K562 (cell line): ENCODE data around the gene HYAL1. TPM values are rescaled to one million over a fixed set of nuclear protein-coding genes. Genes with fewer than 3 reads are reported as not detected.

ENCODE experiments used
- ATAC-seq: fragments of 200-7000 bp; cut with Tn5 transposase; 3 replicates; pipeline ENCODE4 v1.9.1; 2020; ENCODE audit warnings: moderate library complexity
- BruUV-seq: library from RNA; stranded (reverse); fragments of 400-500 nt; replicated peaks from 2 replicates; lab custom pipeline; 2021; lab: Mats Ljungman, UMichigan
- CTCF ChIA-PET: fragments of 300-600 bp; formaldehyde crosslinking; extraction: SDS; loops from one replicate; lab custom pipeline; 2021; ENCODE audit warnings: low intra/inter-chr PET ratio; lab: Yijun Ruan, JAX
- POLR2A ChIA-PET: fragments of 300-600, 350-650 bp; sonication (Branson Sonifier 250); formaldehyde crosslinking; extraction: SDS; loops from one replicate; lab custom pipeline; 2021; ENCODE audit warnings: antibody characterized with exemption, inconsistent platforms; lab: Yijun Ruan, JAX
- DNase-seq, 4 experiments: peaks; one replicate each; pipeline versions ENCODE4 v3.0.0 to v3.0.0-alpha.2; 2011 to 2018; ENCODE audit warnings: low spot score in 3 of 4, mixed read lengths in 3 of 4; ENCODE audit errors: extremely low read depth in 1 of 4
- FAIRE-seq: peaks from 2 replicates; lab custom pipeline; 2011; peaks lifted over from hg19 to GRCh38; lab: Jason Lieb, UNC
- H2AFZ ChIP-seq: 2 replicates; pipeline ENCODE4 v1.6.0; 2011; ENCODE audit warnings: low read depth, low read length, control low read depth, inconsistent platforms
- H3K27ac ChIP-seq: fragments of 200-600 bp; 3 replicates; pipeline ENCODE4 v1.8.0; 2011; ENCODE audit warnings: low read depth, mild to moderate bottlenecking, control low read depth, inconsistent platforms, low read length, moderate library complexity, mixed read lengths; ENCODE audit errors: extremely low read depth
- H3K27me3 ChIP-seq, 2 experiments: fragments of 300-600 bp in 1 of 2; 2 replicates in 1 of 2; 3 replicates in 1 of 2; pipeline versions ENCODE4 v1.6.0 to v1.8.0; 2011; ENCODE audit warnings: inconsistent platforms in 2 of 2, low read length in 2 of 2, mild to moderate bottlenecking in 1 of 2, mixed read lengths in 1 of 2, moderate library complexity in 1 of 2; ENCODE audit not compliant: control insufficient read depth in 2 of 2, insufficient read depth in 2 of 2
- H3K36me3 ChIP-seq: fragments of 300-600 bp; 3 replicates; pipeline ENCODE4 v1.8.0; 2011; ENCODE audit warnings: mild to moderate bottlenecking, low read length, inconsistent platforms; ENCODE audit not compliant: control insufficient read depth, insufficient read depth
- H3K4me1 ChIP-seq, 2 experiments: fragments of 200-600 bp in 1 of 2; replicated peaks in 1 of 2; 2 replicates in 1 of 2; 3 replicates in 1 of 2; pipeline versions ENCODE4 v1.5.1 to v1.8.0; 2011; ENCODE audit warnings: inconsistent platforms in 2 of 2, low read length in 2 of 2, mild to moderate bottlenecking in 1 of 2, mixed read lengths in 1 of 2, moderate library complexity in 1 of 2; ENCODE audit not compliant: control insufficient read depth in 2 of 2, insufficient read depth in 2 of 2
- H3K4me2 ChIP-seq: 2 replicates; pipeline ENCODE4 v1.6.1; 2011; ENCODE audit warnings: low read length, control low read depth, inconsistent platforms, mixed read lengths; ENCODE audit not compliant: insufficient read depth
- H3K4me3 ChIP-seq: fragments of 200-600 bp; sonication (generic), shearing (Covaris generic); 2 replicates; pipeline ENCODE4 v1.5.1; 2016; ENCODE audit warnings: control low read depth, inconsistent platforms
- H3K79me2 ChIP-seq: fragments of 200-600 bp; 3 replicates; pipeline ENCODE4 v1.8.0; 2011; ENCODE audit warnings: low read length, inconsistent platforms; ENCODE audit not compliant: control insufficient read depth, insufficient read depth
- H3K9ac ChIP-seq, 2 experiments: 2 replicates each; pipeline versions ENCODE4 v1.6.0 to v1.6.1; 2011; ENCODE audit warnings: low read depth in 2 of 2, low read length in 2 of 2, control low read depth in 1 of 2, inconsistent platforms in 1 of 2, mild to moderate bottlenecking in 1 of 2, mixed read lengths in 1 of 2; ENCODE audit not compliant: insufficient read depth in 1 of 2
- H3K9me1 ChIP-seq: one replicate; pipeline ENCODE4 v1.6.0; 2011; ENCODE audit warnings: inconsistent platforms, mild to moderate bottlenecking, low read length, moderate library complexity; ENCODE audit not compliant: control insufficient read depth, insufficient read depth
- H3K9me3 ChIP-seq: replicated peaks from 2 replicates; pipeline ENCODE4 v1.5.1; 2011; ENCODE audit warnings: low read depth, low read length, inconsistent platforms; ENCODE audit not compliant: control insufficient read depth, insufficient read depth
- H4K20me1 ChIP-seq: replicated peaks from 2 replicates; pipeline ENCODE4 v1.6.1; 2011; ENCODE audit warnings: low read length, inconsistent platforms, mixed read lengths; ENCODE audit not compliant: control insufficient read depth, insufficient read depth
- ELF1 ChIP-seq: fragments of 200-800 bp; sonication (Bioruptor generic); IDR thresholded peaks from 2 replicates; pipeline ENCODE4 v1.6.1; 2016; ENCODE audit warnings: missing genetic modification characterization, missing compliant biosample characterization
- PHB ChIP-seq: fragments of 250-450 bp; sonication (Bioruptor Pico); IDR thresholded peaks from 2 replicates; pipeline ENCODE4 v1.5.0; 2021
- SP2 ChIP-seq: IDR thresholded peaks from 2 replicates; pipeline ENCODE4 v1.6.1; 2011; ENCODE audit warnings: mild to moderate bottlenecking, low read depth, low read length, moderate library complexity; ENCODE audit not compliant: poor library complexity, severe bottlenecking; ENCODE audit errors: extremely low read depth
- SPI1 ChIP-seq: IDR thresholded peaks from 2 replicates; pipeline ENCODE4 v1.6.1; 2011; ENCODE audit warnings: low read depth, low read length, control low read depth, borderline replicate concordance
- ZFP1 ChIP-seq: fragments of 450-650 bp; formaldehyde crosslinking; IDR thresholded peaks from 2 replicates; pipeline ENCODE4 v1.4.0; 2020; ENCODE audit warnings: mild to moderate bottlenecking, mixed read lengths
- WGBS: fragments of 100-300 bp; shearing (Covaris generic); methylation state at CpG from one replicate; pipeline ENCODE4 v1.1.6; 2016; ENCODE audit warnings: low coverage, mixed read lengths; ENCODE audit not compliant: insufficient coverage; ENCODE audit errors: missing lambda C conversion rate; 5-methylcytosine and 5-hydroxymethylcytosine counted together
- in situ Hi-C: fragments of 300-500 bp; cut with MboI; formaldehyde crosslinking; loops from 4 replicates; pipeline ENCODE4 v1.15.0; 2018; ENCODE audit warnings: inconsistent platforms, mixed read lengths
- intact Hi-C: fragments of 100-400 bp; cut with micrococcal nuclease; formaldehyde crosslinking; loops from 2 replicates; pipeline ENCODE4 v1.14.2; 2022
- polyA plus RNA-seq, 8 experiments: library from polyadenylated mRNA; depleted of rRNA in 4 of 8; stranded (reverse) in 5 of 8; unstranded in 3 of 8; fragments of >200 nt; fragmentation: Nextera tagmentation in 2 of 8; fragmentation: Illumina TruSeq in 1 of 8; extraction: Ambion mirVana in 2 of 8; extraction: Trizol in 1 of 8; gene quantifications; 2 replicates each; pipeline versions ENCODE4 v1.2.1 to v1.2.3, GENCODE V29; 2011 to 2014; ENCODE audit warnings: inconsistent platforms in 1 of 8, missing spikeins in 1 of 8
- total RNA-seq, 7 experiments: library from RNA; depleted of rRNA in 6 of 7; stranded (reverse); fragments of >200 nt in 6 of 7; fragmentation: Illumina TruSeq in 2 of 7; extraction: Trizol in 2 of 7; gene quantifications; 2 replicates each; pipeline versions ENCODE4 v1.2.1 to v1.2.3, GENCODE V29; 2011 to 2021; ENCODE audit warnings: low replicate concordance in 1 of 7
- TF ChIP-seq, protein P1 (sequence below): sonication (generic); formaldehyde crosslinking; IDR thresholded peaks from 2 replicates; pipeline ENCODE4 v1.8.1; 2022; ENCODE audit warnings: missing genetic modification reagents
- TF ChIP-seq, protein P2 (sequence below), 3 experiments: IDR thresholded peaks in 2 of 3; conservative IDR thresholded peaks in 1 of 3; 2 replicates each; pipeline ENCODE4 v1.5.1; 2011 to 2012; ENCODE audit warnings: low read length in 3 of 3, mild to moderate bottlenecking in 3 of 3, control low read depth in 2 of 3, improper control_type of control experiment in 1 of 3, inconsistent platforms in 1 of 3, low read depth in 1 of 3, mixed read lengths in 1 of 3, moderate library complexity in 1 of 3; ENCODE audit not compliant: insufficient read depth in 2 of 3
- TF ChIP-seq, protein P3 (sequence below): sonication (generic); formaldehyde crosslinking; IDR thresholded peaks from 2 replicates; pipeline ENCODE4 v1.8.1; 2023; ENCODE audit warnings: mild to moderate bottlenecking, missing genetic modification reagents
- TF ChIP-seq, protein P4 (sequence below): fragments of 250-450 bp; sonication (Bioruptor Pico); IDR thresholded peaks from 2 replicates; pipeline ENCODE4 v1.8.0; 2021; ENCODE audit warnings: mild to moderate bottlenecking, moderate library complexity
- TF ChIP-seq, protein P5 (sequence below): sonication (generic); formaldehyde crosslinking; IDR thresholded peaks from 2 replicates; pipeline ENCODE4 v1.9.0; 2022; ENCODE audit warnings: mild to moderate bottlenecking, missing genetic modification reagents
- TF ChIP-seq, protein P6 (sequence below): fragments of 450-650 bp; IDR thresholded peaks from one replicate; pipeline ENCODE4 v1.6.1; 2018; ENCODE audit warnings: mild to moderate bottlenecking, moderate library complexity; ENCODE audit not compliant: partially characterized antibody

Gene HYAL1
- total and polyA plus RNA-seq, 9 of the 15 experiments (the other 6 are each of a cell fraction or from before 2014, with no cell fraction given) = 1.4 to 8.5 (median 4.7) TPM

DNA sequence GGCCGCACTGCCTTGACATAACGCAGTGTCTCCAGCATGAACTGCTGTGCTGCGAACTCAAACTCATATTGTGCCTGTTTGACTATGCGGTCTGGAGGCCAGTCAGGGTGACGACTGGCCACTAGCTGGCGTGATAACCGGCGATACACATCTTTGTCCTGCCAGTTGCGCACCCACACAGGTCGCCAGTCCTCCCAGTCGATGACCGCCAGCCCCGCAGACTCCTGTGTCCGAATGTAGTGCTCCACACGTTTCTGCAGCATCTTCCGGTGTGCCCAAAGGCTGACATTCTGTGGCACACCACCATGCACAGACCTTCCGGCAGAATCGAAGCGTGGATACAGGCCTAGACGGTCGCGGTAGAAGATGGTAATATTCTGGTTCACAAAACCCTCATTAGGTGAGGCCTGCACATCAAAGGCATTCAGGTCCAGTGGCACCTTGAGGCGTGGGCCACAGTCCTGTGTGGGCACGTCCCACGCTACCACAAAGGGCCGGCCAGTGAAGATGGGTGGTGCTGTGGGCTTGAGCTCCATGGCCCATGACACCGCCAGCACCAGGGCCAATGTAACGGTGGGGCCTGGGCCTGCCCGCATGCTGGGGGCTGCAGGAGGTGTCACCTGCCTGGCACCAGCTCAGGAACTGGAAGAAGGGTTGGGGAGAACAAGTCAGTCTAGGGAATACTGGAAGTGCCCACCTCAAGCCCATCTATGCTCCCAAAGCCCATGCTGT lies 16.7 kb upstream of the HYAL1 start:
- H3K9me3 ChIP-seq = no peaks in the 10 kb centered on the region
- H4K20me1 ChIP-seq = no peaks in the 10 kb centered on the region
- intact Hi-C loops (no loop called here), in situ Hi-C loops (no loop called here)
- H3K9ac ChIP-seq = peak overlapping the region; percentile 98
- BruUV-seq = no TSS peak
- peaks cover 29% of the 10 kb centered on the region; the same call in 2 of the 3 replicates for H3K36me3 ChIP-seq
- peak overlapping the region; percentile 100; the same call in 1 of the 3 replicates for H3K27ac ChIP-seq
- no peaks in the 10 kb centered on the region for H3K9me1 ChIP-seq
- ChIA-PET POLR2A (interaction anchor here (0.9 to 1.2 kb wide), 3 partner anchors 8 to 58 kb away, joined by 4 to 5 read pairs (median 4); partner anchors contain the start of gene TUSC2), CTCF (no interaction called here)
- peaks cover 22% of the 10 kb centered on the region for H3K79me2 ChIP-seq
- peak overlapping the region; percentile 81 for H3K4me3 ChIP-seq
- H3K4me1 ChIP-seq = peaks cover 36 to 80% of the 10 kb centered on the region in 2 experiments
- peak; percentile 32 for FAIRE-seq
- 76% methylated on average over 19 of the region's 29 CpGs for WGBS
- H3K27me3 ChIP-seq = no peaks in the 10 kb centered on the region
- H2AFZ ChIP-seq = no peak overlapping the region
- DNase-seq = no peak
- ATAC-seq = no peak
- peak overlapping the region; percentile 90 for H3K4me2 ChIP-seq
- TF ChIP-seq, protein P1, sequence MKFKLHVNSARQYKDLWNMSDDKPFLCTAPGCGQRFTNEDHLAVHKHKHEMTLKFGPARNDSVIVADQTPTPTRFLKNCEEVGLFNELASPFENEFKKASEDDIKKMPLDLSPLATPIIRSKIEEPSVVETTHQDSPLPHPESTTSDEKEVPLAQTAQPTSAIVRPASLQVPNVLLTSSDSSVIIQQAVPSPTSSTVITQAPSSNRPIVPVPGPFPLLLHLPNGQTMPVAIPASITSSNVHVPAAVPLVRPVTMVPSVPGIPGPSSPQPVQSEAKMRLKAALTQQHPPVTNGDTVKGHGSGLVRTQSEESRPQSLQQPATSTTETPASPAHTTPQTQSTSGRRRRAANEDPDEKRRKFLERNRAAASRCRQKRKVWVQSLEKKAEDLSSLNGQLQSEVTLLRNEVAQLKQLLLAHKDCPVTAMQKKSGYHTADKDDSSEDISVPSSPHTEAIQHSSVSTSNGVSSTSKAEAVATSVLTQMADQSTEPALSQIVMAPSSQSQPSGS (CRISPR knock-in tag) = no peak
- TF ChIP-seq PHB = no peak
- TF ChIP-seq, protein P2, sequence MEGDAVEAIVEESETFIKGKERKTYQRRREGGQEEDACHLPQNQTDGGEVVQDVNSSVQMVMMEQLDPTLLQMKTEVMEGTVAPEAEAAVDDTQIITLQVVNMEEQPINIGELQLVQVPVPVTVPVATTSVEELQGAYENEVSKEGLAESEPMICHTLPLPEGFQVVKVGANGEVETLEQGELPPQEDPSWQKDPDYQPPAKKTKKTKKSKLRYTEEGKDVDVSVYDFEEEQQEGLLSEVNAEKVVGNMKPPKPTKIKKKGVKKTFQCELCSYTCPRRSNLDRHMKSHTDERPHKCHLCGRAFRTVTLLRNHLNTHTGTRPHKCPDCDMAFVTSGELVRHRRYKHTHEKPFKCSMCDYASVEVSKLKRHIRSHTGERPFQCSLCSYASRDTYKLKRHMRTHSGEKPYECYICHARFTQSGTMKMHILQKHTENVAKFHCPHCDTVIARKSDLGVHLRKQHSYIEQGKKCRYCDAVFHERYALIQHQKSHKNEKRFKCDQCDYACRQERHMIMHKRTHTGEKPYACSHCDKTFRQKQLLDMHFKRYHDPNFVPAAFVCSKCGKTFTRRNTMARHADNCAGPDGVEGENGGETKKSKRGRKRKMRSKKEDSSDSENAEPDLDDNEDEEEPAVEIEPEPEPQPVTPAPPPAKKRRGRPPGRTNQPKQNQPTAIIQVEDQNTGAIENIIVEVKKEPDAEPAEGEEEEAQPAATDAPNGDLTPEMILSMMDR (IDR thresholded peaks at IDR 0.05 in 2 of 3, conservative IDR thresholded peaks at IDR 0.05 in 1 of 3; ENCODE audit: insufficient read depth in 2 of 3, low read depth in 1 of 3, low read length in 3 of 3) = 0 out of 6 replicates have a peak, but pooled peaks of 2 of the 3 experiments have one; percentile 5 to 14
- TF ChIP-seq, protein P3, sequence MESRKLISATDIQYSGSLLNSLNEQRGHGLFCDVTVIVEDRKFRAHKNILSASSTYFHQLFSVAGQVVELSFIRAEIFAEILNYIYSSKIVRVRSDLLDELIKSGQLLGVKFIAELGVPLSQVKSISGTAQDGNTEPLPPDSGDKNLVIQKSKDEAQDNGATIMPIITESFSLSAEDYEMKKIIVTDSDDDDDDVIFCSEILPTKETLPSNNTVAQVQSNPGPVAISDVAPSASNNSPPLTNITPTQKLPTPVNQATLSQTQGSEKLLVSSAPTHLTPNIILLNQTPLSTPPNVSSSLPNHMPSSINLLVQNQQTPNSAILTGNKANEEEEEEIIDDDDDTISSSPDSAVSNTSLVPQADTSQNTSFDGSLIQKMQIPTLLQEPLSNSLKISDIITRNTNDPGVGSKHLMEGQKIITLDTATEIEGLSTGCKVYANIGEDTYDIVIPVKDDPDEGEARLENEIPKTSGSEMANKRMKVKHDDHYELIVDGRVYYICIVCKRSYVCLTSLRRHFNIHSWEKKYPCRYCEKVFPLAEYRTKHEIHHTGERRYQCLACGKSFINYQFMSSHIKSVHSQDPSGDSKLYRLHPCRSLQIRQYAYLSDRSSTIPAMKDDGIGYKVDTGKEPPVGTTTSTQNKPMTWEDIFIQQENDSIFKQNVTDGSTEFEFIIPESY = peak; percentile 80; the same call in 1 of the 2 replicates
- no peak for TF ChIP-seq ZFP1 (CRISPR knock-in tag)
- TF ChIP-seq, protein P4, sequence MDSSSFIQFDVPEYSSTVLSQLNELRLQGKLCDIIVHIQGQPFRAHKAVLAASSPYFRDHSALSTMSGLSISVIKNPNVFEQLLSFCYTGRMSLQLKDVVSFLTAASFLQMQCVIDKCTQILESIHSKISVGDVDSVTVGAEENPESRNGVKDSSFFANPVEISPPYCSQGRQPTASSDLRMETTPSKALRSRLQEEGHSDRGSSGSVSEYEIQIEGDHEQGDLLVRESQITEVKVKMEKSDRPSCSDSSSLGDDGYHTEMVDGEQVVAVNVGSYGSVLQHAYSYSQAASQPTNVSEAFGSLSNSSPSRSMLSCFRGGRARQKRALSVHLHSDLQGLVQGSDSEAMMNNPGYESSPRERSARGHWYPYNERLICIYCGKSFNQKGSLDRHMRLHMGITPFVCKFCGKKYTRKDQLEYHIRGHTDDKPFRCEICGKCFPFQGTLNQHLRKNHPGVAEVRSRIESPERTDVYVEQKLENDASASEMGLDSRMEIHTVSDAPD = no peak
- TF ChIP-seq SP2 = no peak
- TF ChIP-seq ELF1 (tag) = no peak
- TF ChIP-seq, protein P5, sequence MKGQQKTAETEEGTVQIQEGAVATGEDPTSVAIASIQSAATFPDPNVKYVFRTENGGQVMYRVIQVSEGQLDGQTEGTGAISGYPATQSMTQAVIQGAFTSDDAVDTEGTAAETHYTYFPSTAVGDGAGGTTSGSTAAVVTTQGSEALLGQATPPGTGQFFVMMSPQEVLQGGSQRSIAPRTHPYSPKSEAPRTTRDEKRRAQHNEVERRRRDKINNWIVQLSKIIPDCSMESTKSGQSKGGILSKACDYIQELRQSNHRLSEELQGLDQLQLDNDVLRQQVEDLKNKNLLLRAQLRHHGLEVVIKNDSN (CRISPR knock-in tag) = no peak
- TF ChIP-seq, protein P6, sequence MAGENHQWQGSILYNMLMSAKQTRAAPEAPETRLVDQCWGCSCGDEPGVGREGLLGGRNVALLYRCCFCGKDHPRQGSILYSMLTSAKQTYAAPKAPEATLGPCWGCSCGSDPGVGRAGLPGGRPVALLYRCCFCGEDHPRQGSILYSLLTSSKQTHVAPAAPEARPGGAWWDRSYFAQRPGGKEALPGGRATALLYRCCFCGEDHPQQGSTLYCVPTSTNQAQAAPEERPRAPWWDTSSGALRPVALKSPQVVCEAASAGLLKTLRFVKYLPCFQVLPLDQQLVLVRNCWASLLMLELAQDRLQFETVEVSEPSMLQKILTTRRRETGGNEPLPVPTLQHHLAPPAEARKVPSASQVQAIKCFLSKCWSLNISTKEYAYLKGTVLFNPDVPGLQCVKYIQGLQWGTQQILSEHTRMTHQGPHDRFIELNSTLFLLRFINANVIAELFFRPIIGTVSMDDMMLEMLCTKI = no peak
- TF ChIP-seq SPI1 = no peak
